ENCODE data around the gene COL16A1. TPM values are rescaled to one million over a fixed set of nuclear protein-coding genes. Genes with fewer than 3 reads are reported as not detected.

The COL16A1 gene
- total and polyA plus RNA-seq, 2 of the 4 experiments (the other 2 are of a cell fraction) = 34.2 to 62.8 TPM

GRCh38 chr1:31752258-31752657 lies 48.4 kb upstream of the COL16A1 start:
- Histone ChIP-seq H2BK120ac (ENCODE audit: low read depth, low read length) (no peak overlapping the region), H3K79me1 (ENCODE audit: low read depth in 1 of 2, low read length in 2 of 2) (peaks cover 0 to 3% of the 10 kb centered on the region in 2 experiments; a peak in 1 of 4 replicates), H4K91ac (ENCODE audit: insufficient read depth, low read depth, low read length) (no peak overlapping the region), H2BK15ac (ENCODE audit: low read depth, low read length) (no peak overlapping the region), H3K9me1 (ENCODE audit: insufficient read depth, low read length) (peaks cover 7% of the 10 kb centered on the region; the same call in 1 of the 2 replicates), H3K18ac (ENCODE audit: low read depth, low read length) (no peak overlapping the region), H2BK20ac (ENCODE audit: low read depth, low read length) (no peak overlapping the region), H3K23ac (ENCODE audit: low read depth, low read length) (no peak overlapping the region), H2AK9ac (replicated peaks; ENCODE audit: low read depth, low read length, poor library complexity) (peak overlapping the region; percentile 49), H3K4me3 (ENCODE audit: insufficient read depth, low read depth, low read length) (no peak overlapping the region), H3K4ac (ENCODE audit: low read depth, low read length) (no peak overlapping the region), H3K27me3 (ENCODE audit: control insufficient read depth, insufficient read depth, low read length) (no peaks in the 10 kb centered on the region), H3K14ac (replicated peaks; ENCODE audit: low read depth, low read length) (no peak overlapping the region), H3K4me1 (ENCODE audit: control insufficient read depth, insufficient read depth, low read length) (peaks cover 29% of the 10 kb centered on the region), H4K5ac (ENCODE audit: low read depth, low read length) (no peak overlapping the region), H3K9ac (ENCODE audit: low read depth, low read length) (no peak overlapping the region), H3K27ac (ENCODE audit: insufficient read depth, low read length) (no peak overlapping the region), H3K56ac (ENCODE audit: extremely low read depth, insufficient read depth, low read length) (no peak overlapping the region), H2BK5ac (ENCODE audit: low read depth, low read length, poor library complexity, severe bottlenecking) (no peak overlapping the region), H4K20me1 (ENCODE audit: insufficient read depth, low read length) (peaks cover 30% of the 10 kb centered on the region), H2AK5ac (ENCODE audit: low read depth, low read length) (0 out of 2 replicates have a peak overlapping the region, but pooled peaks have one; percentile 18), H3K4me2 (ENCODE audit: low read depth, low read length) (no peak overlapping the region), H4K8ac (ENCODE audit: low read depth in 2 of 2, low read length in 2 of 2) (no peak overlapping the region), H2AFZ (replicated peaks; ENCODE audit: low read length, poor library complexity) (peak overlapping the region; percentile 1), H3K36me3 (ENCODE audit: control insufficient read depth, insufficient read depth, low read length) (no peaks in the 10 kb centered on the region), H3K9me3 (ENCODE audit: control insufficient read depth, insufficient read depth, low read length) (no peaks in the 10 kb centered on the region)
- dilution Hi-C loops (cut with HindIII; ENCODE audit: low sequenced_read_pairs, unreplicated experiment) = no loop called here
- 17% methylated on average over 1 of the region's 7 CpGs; no CpG with 5 or more reads in 1 of the 2 experiments for WGBS, 2 experiments (ENCODE audit: extremely low coverage in 2 of 2, insufficient read length in 1 of 2)
- DNase-seq = no peak
- intact Hi-C loops (cut with micrococcal nuclease) = no loop called here
- no peak for ATAC-seq (ENCODE audit: low read depth)
- ChIA-PET CTCF (no interaction called here), POLR2A (ENCODE audit: unreplicated experiment) (no interaction called here)
- TF ChIP-seq BHLHE40 (IDR thresholded peaks at IDR 0.05; ENCODE audit: low read depth, low read length) (no peak), CTCF (conservative IDR thresholded peaks at IDR 0.05; ENCODE audit: low read depth, low read length) (no peak), SMC3 (IDR thresholded peaks at IDR 0.05; ENCODE audit: low read depth, low read length) (no peak), FOS (IDR thresholded peaks at IDR 0.05; ENCODE audit: low read depth, low read length) (no peak), CHD1 (IDR thresholded peaks at IDR 0.05; ENCODE audit: low read depth, low read length) (no peak), ELK1 (IDR thresholded peaks at IDR 0.05; ENCODE audit: borderline replicate concordance, low read depth, low read length) (no peak), POLR2A (IDR thresholded peaks at IDR 0.05; ENCODE audit: low read depth, low read length) (no peak), RFX5 (IDR thresholded peaks at IDR 0.05; ENCODE audit: low read depth, low read length) (no peak), USF2 (IDR thresholded peaks at IDR 0.05; ENCODE audit: low read depth, low read length) (no peak), MAZ (IDR thresholded peaks at IDR 0.05; ENCODE audit: borderline replicate concordance, low read depth, low read length) (no peak), RAD21 (IDR thresholded peaks at IDR 0.05; ENCODE audit: low read length) (no peak), CEBPB (IDR thresholded peaks at IDR 0.05; ENCODE audit: low read depth, low read length) (no peak), MAFK (IDR thresholded peaks at IDR 0.05; ENCODE audit: low read depth, low read length) (no peak)
- in situ Hi-C loops (cut with MboI; ENCODE audit: low sequenced_read_pairs) = no loop called here
- BruUV-seq (replicated peaks) = no TSS peak

All from IMR-90 (cell line).